HG02759 (cell line): ENCODE results near the gene DNMT3L.
"Not testable (repeated sequence)": the region's sequence is repeated elsewhere in the genome, so short reads cannot be mapped to it uniquely, and the experiment has no call there.

Source experiments
- ATAC-seq: cut with Tn5 transposase; IDR thresholded peaks from one replicate; pipeline ENCODE4 v1.9.1; 2021; ENCODE audit warnings: mild to moderate bottlenecking, moderate library complexity; ENCODE audit not compliant: unreplicated experiment

The DNMT3L gene

DNA sequence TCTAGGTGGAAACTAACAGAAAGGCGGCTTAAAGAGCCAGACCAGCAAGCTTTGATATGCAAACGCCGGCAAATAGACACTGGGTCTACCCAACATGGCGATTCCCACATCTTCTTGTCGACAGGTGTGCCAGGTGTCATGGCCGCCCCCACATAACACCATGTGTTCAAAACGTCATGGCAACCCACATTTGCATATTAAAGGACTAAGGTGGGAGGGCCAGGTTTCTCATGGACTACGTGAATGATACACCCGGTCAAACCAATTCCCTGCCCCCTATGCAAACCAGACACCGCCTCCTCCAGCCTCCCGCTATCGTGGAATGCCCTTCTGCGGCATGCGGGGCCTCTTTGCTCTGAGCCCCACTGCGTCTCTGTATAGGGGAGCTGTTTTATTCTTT, 62.2 kb downstream of the DNMT3L start:
- ATAC-seq, result no peak

DNA sequence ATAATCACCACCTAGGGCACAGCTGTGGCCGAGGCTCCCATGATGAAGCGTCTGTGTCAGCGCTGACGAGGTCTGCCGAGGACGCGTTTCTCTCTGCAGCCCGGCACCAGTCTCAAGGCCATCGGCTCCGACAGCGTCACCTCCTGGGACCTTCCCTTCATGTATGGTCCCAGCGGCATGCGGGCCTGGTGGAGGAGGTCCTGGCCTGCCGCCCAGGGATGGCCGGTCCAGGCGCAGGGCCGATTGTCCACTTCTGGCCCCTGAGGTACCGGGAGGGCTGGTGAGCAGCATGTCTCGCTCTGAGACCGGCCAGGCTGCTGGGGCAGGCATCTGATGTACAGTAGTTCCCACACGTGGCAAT, 64.6 kb downstream of the DNMT3L start:
- not testable (repeated sequence) for ATAC-seq
